Spleen (tissue), 11 donors: Measurements from ENCODE around the gene RNMT. TPM values are rescaled to one million over a fixed set of nuclear protein-coding genes. Genes with fewer than 3 reads are reported as not detected.

Experiments used
- DNase-seq: peaks from one replicate; pipeline ENCODE4 v3.0.0-alpha.2; 2020
- H3K27ac ChIP-seq, 8 donors: fragments of 200-600 bp; sonication (generic) in 7 of 8; 1 replicate in 4 of 8; 2 replicates in 4 of 8; pipeline versions ENCODE4 v1.5.0 to v1.8.0; 2016 to 2021; ENCODE audit warnings: inconsistent platforms in 4 of 8, mild to moderate bottlenecking in 4 of 8, moderate library complexity in 1 of 8
- H3K27me3 ChIP-seq, 7 donors: fragments of 200-600 bp; sonication (generic) in 6 of 7; replicated peaks in 1 of 7; 1 replicate in 4 of 7; 2 replicates in 3 of 7; pipeline versions ENCODE4 v1.5.0 to v1.8.0; 2016 to 2021; ENCODE audit warnings: inconsistent platforms in 3 of 7, mild to moderate bottlenecking in 1 of 7
- H3K36me3 ChIP-seq, 6 donors: fragments of 200-600 bp; sonication (generic) in 5 of 6; 1 replicate in 4 of 6; 2 replicates in 2 of 6; pipeline versions ENCODE4 v1.5.0 to v1.8.0; 2016 to 2021; ENCODE audit warnings: inconsistent platforms in 2 of 6
- H3K4me1 ChIP-seq, 6 donors: fragments of 200-600 bp; sonication (generic) in 5 of 6; 1 replicate in 3 of 6; 2 replicates in 3 of 6; pipeline versions ENCODE4 v1.5.0 to v1.8.0; 2016 to 2021; ENCODE audit warnings: inconsistent platforms in 3 of 6
- H3K4me3 ChIP-seq, 8 donors: fragments of 200-600 bp; sonication (generic) in 7 of 8; 1 replicate in 4 of 8; 2 replicates in 4 of 8; pipeline versions ENCODE4 v1.5.0 to v1.8.0; 2016 to 2021; ENCODE audit warnings: inconsistent platforms in 4 of 8, mild to moderate bottlenecking in 4 of 8, moderate library complexity in 2 of 8
- H3K9me3 ChIP-seq, 8 donors: fragments of 200-600 bp; sonication (generic) in 7 of 8; 1 replicate in 4 of 8; 2 replicates in 4 of 8; pipeline versions ENCODE4 v1.5.0 to v1.8.0; 2016 to 2021; ENCODE audit warnings: inconsistent platforms in 4 of 8
- CTCF ChIP-seq, 11 experiments: fragments of 200-600 bp in 7 of 11; fragments of 450-650 bp in 4 of 11; sonication (generic) in 4 of 11; IDR thresholded peaks in 8 of 11; conservative IDR thresholded peaks in 3 of 11; 1 replicate in 7 of 11; 2 replicates in 4 of 11; pipeline versions ENCODE4 v1.4.0 to v1.8.0; 2016 to 2021; ENCODE audit warnings: antibody characterized with exemption in 11 of 11, inconsistent platforms in 4 of 11, mild to moderate bottlenecking in 1 of 11
- POLR2A ChIP-seq, 3 donors: fragments of 450-650 bp; IDR thresholded peaks; one replicate each; pipeline ENCODE4 v1.5.1; 2017; ENCODE audit warnings: antibody characterized with exemption in 3 of 3, mild to moderate bottlenecking in 1 of 3
- POLR2AphosphoS5 ChIP-seq, 3 donors: sonication (generic); formaldehyde crosslinking; IDR thresholded peaks; one replicate each; pipeline ENCODE4 v1.5.1; 2017; ENCODE audit warnings: antibody characterized with exemption in 3 of 3
- WGBS, 5 donors: extraction: QIAGEN DNeasy Blood & Tissue Kit in 3 of 5; methylation state at CpG; one replicate each; pipeline versions ENCODE4 v1.1.5 to v1.1.7; 2013 to 2018; 5-methylcytosine and 5-hydroxymethylcytosine counted together
- intact Hi-C: fragments of 100-400 bp; cut with DNase I; formaldehyde crosslinking; loops from one replicate; pipeline ENCODE4 v1.15.0; 2023; ENCODE audit warnings: low total_unique reads
- polyA plus RNA-seq, 3 donors: library from polyadenylated mRNA; stranded (reverse); fragments of 200-250 nt; gene quantifications; one replicate each; pipeline ENCODE4 v1.2.1, GENCODE V29; 2013
- total RNA-seq, 7 donors: library from RNA; depleted of rRNA in 3 of 7; stranded (reverse); fragments of >200 nt in 3 of 7; fragmentation: NEBNext Ultra II Directional in 4 of 7; extraction: Animal tissue kit (Norgen Biotek cat#: 25700) in 4 of 7; gene quantifications; one replicate each; pipeline versions ENCODE4 v1.1.0 to v1.2.1, GENCODE V29; 2016 to 2021
- donor health status: healthy with polysubstance abuse.
- donor health status: DM: no; HTN: no; CAD: no; lungs with moderate emphysema.
- donor health status: DM: no; HTN: no; CAD: no.
- donor health status: Bipolar disorder and iron deficiency.
- donor health status: healthy.
- donor health status: DM: no; HTN: no; CAD: no.
- donor health status: DM: yes; HTN: yes; CAD: no.

Gene RNMT
- total and polyA plus RNA-seq, 10 donors: 11.4 to 33.3 (median 23.3) TPM

GRCh38 chr18:13713455-13714055, 12.9 kb upstream of the RNMT start:
- no peak overlapping the region for H3K27ac ChIP-seq
- H3K27me3 ChIP-seq: no peaks in the 10 kb centered on the region
- no peaks in the 10 kb centered on the region for H3K4me1 ChIP-seq
- intact Hi-C loops: no loop called here
- DNase-seq: no peak
- no peak overlapping the region for H3K4me3 ChIP-seq
- TF ChIP-seq POLR2AphosphoS5 (IDR thresholded peaks at IDR 0.05) (no peak), CTCF (IDR thresholded peaks at IDR 0.05 in 8 of 11, conservative IDR thresholded peaks at IDR 0.05 in 3 of 11) (no peak), POLR2A (IDR thresholded peaks at IDR 0.05) (no peak)
- H3K9me3 ChIP-seq: peaks cover 0 to 9% (median 6%) of the 10 kb centered on the region in 8 donors
- no peaks in the 10 kb centered on the region for H3K36me3 ChIP-seq
- WGBS, 5 donors: 79 to 88% (median 80%) methylated on average over 8 of the region's 8 CpGs

GRCh38 chr18:13715330-13715729, 11.1 kb upstream of the RNMT start:
- Histone ChIP-seq H3K9me3 (peaks cover 0 to 9% (median 6%) of the 10 kb centered on the region in 8 donors), H3K27me3 (no peaks in the 10 kb centered on the region), H3K27ac (no peak overlapping the region), H3K4me3 (no peak overlapping the region), H3K36me3 (no peaks in the 10 kb centered on the region), H3K4me1 (no peaks in the 10 kb centered on the region)
- intact Hi-C loops: no loop called here
- no peak for TF ChIP-seq POLR2AphosphoS5 (IDR thresholded peaks at IDR 0.05)
- TF ChIP-seq POLR2A (IDR thresholded peaks at IDR 0.05): no peak
- no peak for TF ChIP-seq CTCF (IDR thresholded peaks at IDR 0.05 in 8 of 11, conservative IDR thresholded peaks at IDR 0.05 in 3 of 11)
- 88 to 98% (median 97%) methylated on average over 2 of the region's 2 CpGs for WGBS, 5 donors
- DNase-seq: no peak

- intact Hi-C loops: no loop called here
- no peak for TF ChIP-seq POLR2A (IDR thresholded peaks at IDR 0.05)
- no peak for TF ChIP-seq POLR2AphosphoS5 (IDR thresholded peaks at IDR 0.05)
- no peak for TF ChIP-seq CTCF (IDR thresholded peaks at IDR 0.05 in 8 of 11, conservative IDR thresholded peaks at IDR 0.05 in 3 of 11)
- H3K4me3 ChIP-seq: no peak overlapping the region
- H3K4me1 ChIP-seq: no peaks in the 10 kb centered on the region
- peaks cover 0 to 4% (median 0%) of the 10 kb centered on the region in 6 donors for H3K36me3 ChIP-seq
- no peaks in the 10 kb centered on the region for H3K27me3 ChIP-seq
- peaks cover 0 to 9% (median 6%) of the 10 kb centered on the region in 8 donors for H3K9me3 ChIP-seq
- DNase-seq: no peak
- 92 to 97% (median 95%) methylated on average over 4 of the region's 4 CpGs for WGBS, 5 donors
- no peak overlapping the region for H3K27ac ChIP-seq
These were observed 9.6 kb upstream of the RNMT start for GRCh38 chr18:13716916-13717315.

GRCh38 chr18:13720123-13720522, 6.3 kb upstream of the RNMT start:
- 94 to 100% (median 97%) methylated on average over 1 of the region's 1 CpG for WGBS, 5 donors
- Histone ChIP-seq H3K4me1 (peaks cover 3 to 17% (median 12%) of the 10 kb centered on the region in 6 donors), H3K9me3 (peaks cover 0 to 9% (median 6%) of the 10 kb centered on the region in 8 donors), H3K36me3 (peaks cover 0 to 7% (median 0%) of the 10 kb centered on the region in 6 donors), H3K4me3 (no peak overlapping the region), H3K27me3 (no peaks in the 10 kb centered on the region), H3K27ac (no peak overlapping the region)
- no peak for DNase-seq
- TF ChIP-seq CTCF (IDR thresholded peaks at IDR 0.05 in 8 of 11, conservative IDR thresholded peaks at IDR 0.05 in 3 of 11): no peak
- intact Hi-C loops: no loop called here
